Colonic mucosa (tissue), 4 donors: Measurements from ENCODE around the gene COX5A. TPM values are rescaled to one million over a fixed set of nuclear protein-coding genes. Genes with fewer than 3 reads are reported as not detected.
A peak's percentile ranks its signal among the peaks of the same experiment; 100 is the strongest.

Experiments
- DNase-seq: peaks from one replicate; pipeline ENCODE4 v3.0.0-alpha.2; 2020
- H3K27ac ChIP-seq: fragments of 200-600 bp; one replicate; pipeline ENCODE4 v1.8.0; 2021
- H3K27me3 ChIP-seq: fragments of 200-600 bp; one replicate; pipeline ENCODE4 v1.8.0; 2021
- H3K36me3 ChIP-seq: fragments of 200-600 bp; one replicate; pipeline ENCODE4 v1.8.0; 2021
- H3K4me1 ChIP-seq: fragments of 200-600 bp; one replicate; pipeline ENCODE4 v1.8.0; 2021; ENCODE audit warnings: mild to moderate bottlenecking
- H3K4me3 ChIP-seq: fragments of 200-600 bp; one replicate; pipeline ENCODE4 v1.8.0; 2021
- H3K9ac ChIP-seq, 2 donors: one replicate each; pipeline ENCODE4 v1.7.0; 2013; ENCODE audit warnings: control low read depth in 2 of 2, low read depth in 2 of 2, low read length in 2 of 2
- H3K9me3 ChIP-seq: fragments of 200-600 bp; one replicate; pipeline ENCODE4 v1.8.0; 2021
- intact Hi-C: fragments of 100-400 bp; cut with DNase I; formaldehyde crosslinking; loops from one replicate; pipeline ENCODE4 v1.14.1; 2022
- total RNA-seq, 2 donors: library from RNA; stranded (reverse); fragmentation: NEBNext Ultra II Directional in 1 of 2; extraction: Animal tissue kit (Norgen Biotek cat#: 25700) in 1 of 2; gene quantifications; one replicate each; pipeline ENCODE4 v1.2.1, GENCODE V29; 2021
- TF ChIP-seq, protein P1 (sequence below): fragments of 200-600 bp; IDR thresholded peaks from one replicate; pipeline ENCODE4 v1.8.0; 2022; ENCODE audit warnings: antibody characterized with exemption, mild to moderate bottlenecking
- donor health status: healthy.
- donor health status: DM: no; HTN: no; CAD: no.
- donor health status: DM: no; HTN: no; CAD: no.

Gene COX5A
- total RNA-seq, 2 donors from 2014 or later, result 563 to 623 TPM

GRCh38 chr15:74892313-74892712 is 45.6 kb downstream of the COX5A start:
- intact Hi-C loops, result no loop called here
- Histone ChIP-seq H3K4me3 (no peak overlapping the region), H3K4me1 (peaks cover 4% of the 10 kb centered on the region), H3K9me3 (no peaks in the 10 kb centered on the region), H3K27me3 (no peaks in the 10 kb centered on the region), H3K9ac (peak overlapping the region; percentile 18 to 51), H3K36me3 (no peaks in the 10 kb centered on the region), H3K27ac (peak overlapping the region; percentile 74)
- DNase-seq, result peak; percentile 53
- TF ChIP-seq, protein P1, sequence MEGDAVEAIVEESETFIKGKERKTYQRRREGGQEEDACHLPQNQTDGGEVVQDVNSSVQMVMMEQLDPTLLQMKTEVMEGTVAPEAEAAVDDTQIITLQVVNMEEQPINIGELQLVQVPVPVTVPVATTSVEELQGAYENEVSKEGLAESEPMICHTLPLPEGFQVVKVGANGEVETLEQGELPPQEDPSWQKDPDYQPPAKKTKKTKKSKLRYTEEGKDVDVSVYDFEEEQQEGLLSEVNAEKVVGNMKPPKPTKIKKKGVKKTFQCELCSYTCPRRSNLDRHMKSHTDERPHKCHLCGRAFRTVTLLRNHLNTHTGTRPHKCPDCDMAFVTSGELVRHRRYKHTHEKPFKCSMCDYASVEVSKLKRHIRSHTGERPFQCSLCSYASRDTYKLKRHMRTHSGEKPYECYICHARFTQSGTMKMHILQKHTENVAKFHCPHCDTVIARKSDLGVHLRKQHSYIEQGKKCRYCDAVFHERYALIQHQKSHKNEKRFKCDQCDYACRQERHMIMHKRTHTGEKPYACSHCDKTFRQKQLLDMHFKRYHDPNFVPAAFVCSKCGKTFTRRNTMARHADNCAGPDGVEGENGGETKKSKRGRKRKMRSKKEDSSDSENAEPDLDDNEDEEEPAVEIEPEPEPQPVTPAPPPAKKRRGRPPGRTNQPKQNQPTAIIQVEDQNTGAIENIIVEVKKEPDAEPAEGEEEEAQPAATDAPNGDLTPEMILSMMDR, result no peak

- peak; percentile 91 for DNase-seq
These were observed 46.4 kb downstream of the COX5A start for GRCh38 chr15:74891469-74891868.

DNA sequence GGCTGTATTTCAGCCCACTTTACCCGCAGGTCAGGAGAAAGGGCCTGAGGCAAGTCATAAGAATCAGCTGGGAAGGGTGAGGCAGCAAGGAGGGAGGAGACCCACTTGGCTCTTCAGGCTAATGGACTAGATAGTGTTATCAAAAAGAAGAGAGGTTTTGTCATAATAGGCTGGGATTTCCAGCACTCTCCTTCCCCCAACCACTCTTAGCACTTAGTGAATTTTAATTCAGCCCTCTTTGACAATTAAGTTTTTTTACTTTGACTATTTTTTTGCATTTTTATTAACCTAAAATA is 47.3 kb downstream of the COX5A start:
- TF ChIP-seq, protein P1, result no peak
- Histone ChIP-seq H3K9ac (peak overlapping the region; percentile 79 to 96), H3K9me3 (no peaks in the 10 kb centered on the region), H3K4me3 (peak overlapping the region; percentile 86), H3K36me3 (no peaks in the 10 kb centered on the region), H3K4me1 (peaks cover 4% of the 10 kb centered on the region), H3K27me3 (no peaks in the 10 kb centered on the region), H3K27ac (peak overlapping the region; percentile 74)
- intact Hi-C loops, result no loop called here
- DNase-seq, result no peak

More at GRCh38 chr15:74891469-74891868, 46.4 kb downstream of the COX5A start:
- no peaks in the 10 kb centered on the region for H3K36me3 ChIP-seq
- intact Hi-C loops, result no loop called here
- H3K27me3 ChIP-seq, result no peaks in the 10 kb centered on the region
- peak overlapping the region; percentile 74 for H3K27ac ChIP-seq
- no peaks in the 10 kb centered on the region for H3K9me3 ChIP-seq
- H3K4me1 ChIP-seq, result peaks cover 4% of the 10 kb centered on the region
- no peak overlapping the region for H3K4me3 ChIP-seq
- H3K9ac ChIP-seq, result peak overlapping the region in 1 of 2 donors; percentile 31
- TF ChIP-seq, protein P1, result no peak

- Histone ChIP-seq H3K4me1 (peaks cover 4% of the 10 kb centered on the region), H3K9ac (peak within 1 kb of the TSS; percentile 79 to 96), H3K27me3 (no peaks in the 10 kb centered on the region), H3K9me3 (no peaks in the 10 kb centered on the region), H3K4me3 (peak within 1 kb of the TSS; percentile 86), H3K36me3 (no peaks in the 10 kb centered on the region), H3K27ac (peak within 1 kb of the TSS; percentile 74)
- DNase-seq, result peak; percentile 92
- TF ChIP-seq, protein P1, result no peak
- intact Hi-C loops, result no loop called here
These were observed 47.8 kb downstream of the COX5A start, which contains the start of gene MPI for GRCh38 chr15:74889883-74890664. Gene MPI (plus strand): TSS chr15:74890042. CDS start chr15:74890074, 32 bp downstream.

- Histone ChIP-seq H3K9ac (peak overlapping the region in 1 of 2 donors; percentile 96), H3K9me3 (no peaks in the 10 kb centered on the region), H3K27me3 (no peaks in the 10 kb centered on the region), H3K4me3 (peak overlapping the region; percentile 86), H3K36me3 (no peaks in the 10 kb centered on the region), H3K4me1 (peaks cover 4% of the 10 kb centered on the region), H3K27ac (peak overlapping the region; percentile 74)
- no peak for DNase-seq
- intact Hi-C loops, result no loop called here
- TF ChIP-seq, protein P1, result no peak
These were observed 48.4 kb downstream of the COX5A start for GRCh38 chr15:74889390-74889882.
